ENCODE measurements around the gene TOGARAM2.

DNA sequence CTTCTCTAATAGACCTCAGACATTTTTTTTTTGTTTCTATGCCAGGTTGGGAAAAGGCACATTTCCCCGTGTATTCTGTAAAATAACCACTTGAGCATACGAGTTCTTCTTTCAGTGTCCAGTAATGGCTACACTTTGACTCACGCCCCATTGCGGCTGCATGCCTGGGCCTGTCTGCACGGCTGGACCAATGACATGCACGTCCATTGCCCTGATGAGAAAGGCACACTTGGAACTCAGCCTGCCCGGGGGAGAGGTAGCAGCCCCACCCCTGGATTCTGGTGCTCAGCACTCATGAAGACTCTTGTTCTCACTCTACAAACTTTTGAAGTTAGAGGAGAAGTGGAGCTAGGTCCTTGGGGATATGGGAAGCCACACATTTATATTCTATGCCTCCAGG lies 87.4 kb downstream of the TOGARAM2 start:
- no peak for TF ChIP-seq EP300 (IDR thresholded peaks at IDR 0.05; ENCODE audit: borderline replicate concordance in 1 of 2, low read depth in 2 of 2, low read length in 2 of 2)
- TF ChIP-seq, protein P1, sequence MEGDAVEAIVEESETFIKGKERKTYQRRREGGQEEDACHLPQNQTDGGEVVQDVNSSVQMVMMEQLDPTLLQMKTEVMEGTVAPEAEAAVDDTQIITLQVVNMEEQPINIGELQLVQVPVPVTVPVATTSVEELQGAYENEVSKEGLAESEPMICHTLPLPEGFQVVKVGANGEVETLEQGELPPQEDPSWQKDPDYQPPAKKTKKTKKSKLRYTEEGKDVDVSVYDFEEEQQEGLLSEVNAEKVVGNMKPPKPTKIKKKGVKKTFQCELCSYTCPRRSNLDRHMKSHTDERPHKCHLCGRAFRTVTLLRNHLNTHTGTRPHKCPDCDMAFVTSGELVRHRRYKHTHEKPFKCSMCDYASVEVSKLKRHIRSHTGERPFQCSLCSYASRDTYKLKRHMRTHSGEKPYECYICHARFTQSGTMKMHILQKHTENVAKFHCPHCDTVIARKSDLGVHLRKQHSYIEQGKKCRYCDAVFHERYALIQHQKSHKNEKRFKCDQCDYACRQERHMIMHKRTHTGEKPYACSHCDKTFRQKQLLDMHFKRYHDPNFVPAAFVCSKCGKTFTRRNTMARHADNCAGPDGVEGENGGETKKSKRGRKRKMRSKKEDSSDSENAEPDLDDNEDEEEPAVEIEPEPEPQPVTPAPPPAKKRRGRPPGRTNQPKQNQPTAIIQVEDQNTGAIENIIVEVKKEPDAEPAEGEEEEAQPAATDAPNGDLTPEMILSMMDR (IDR thresholded peaks at IDR 0.05; ENCODE audit: control extremely low read depth in 1 of 3, insufficient read depth in 1 of 3, low read depth in 1 of 3, low read length in 3 of 3): no peak
- TF ChIP-seq HDAC6 (IDR thresholded peaks at IDR 0.05; ENCODE audit: low read depth, low read length): no peak
- TF ChIP-seq POLR2A (IDR thresholded peaks at IDR 0.05; ENCODE audit: control extremely low read depth in 1 of 2, low read depth in 2 of 2, low read length in 2 of 2): no peak
- TF ChIP-seq CEBPB (IDR thresholded peaks at IDR 0.05; ENCODE audit: low read depth, low read length): no peak
- TF ChIP-seq SP4 (IDR thresholded peaks at IDR 0.05; ENCODE audit: low read length): no peak
- no peak for TF ChIP-seq MAFK (IDR thresholded peaks at IDR 0.05; ENCODE audit: low read depth, low read length)

All from H1 (cell line).